CD14-positive monocyte (primary cell): ENCODE measurements around the gene CRAMP1. TPM values are rescaled to one million over a fixed set of nuclear protein-coding genes. Genes with fewer than 3 reads are reported as not detected.
A peak's percentile ranks its signal among the peaks of the same experiment; 100 is the strongest.
"Not testable (repeated sequence)": the region's sequence is repeated elsewhere in the genome, so short reads cannot be mapped to it uniquely, and the experiment has no call there.

ENCODE experiments used
- DNase-seq, 3 donors: peaks; one replicate each; pipeline ENCODE4 v3.0.0-alpha.2; 2011 to 2022
- H2AFZ ChIP-seq: 2 replicates; pipeline ENCODE4 v1.6.0; 2012; ENCODE audit warnings: mild to moderate bottlenecking, low read depth, low read length, inconsistent platforms; ENCODE audit not compliant: insufficient read depth, poor library complexity, severe bottlenecking
- H3K27ac ChIP-seq, 2 donors: 1 replicate in 1 of 2; 2 replicates in 1 of 2; pipeline ENCODE4 v1.5.1; 2012 to 2013; ENCODE audit warnings: low read length in 2 of 2, control low read depth in 1 of 2, inconsistent platforms in 1 of 2, low read depth in 1 of 2, mild to moderate bottlenecking in 1 of 2
- H3K27me3 ChIP-seq, 2 donors: one replicate each; pipeline versions ENCODE4 v1.6.0 to v1.6.1; 2011 to 2013; ENCODE audit warnings: low read length in 2 of 2; ENCODE audit not compliant: control insufficient read depth in 2 of 2, insufficient read depth in 2 of 2
- H3K36me3 ChIP-seq, 2 donors: replicated peaks in 1 of 2; 1 replicate in 1 of 2; 2 replicates in 1 of 2; pipeline versions ENCODE4 v1.5.1 to v1.6.1; 2012 to 2013; ENCODE audit warnings: low read length in 2 of 2, control low read depth in 1 of 2, inconsistent platforms in 1 of 2, mild to moderate bottlenecking in 1 of 2; ENCODE audit not compliant: insufficient read depth in 2 of 2, control insufficient read depth in 1 of 2
- H3K4me1 ChIP-seq, 2 donors: 1 replicate in 1 of 2; 2 replicates in 1 of 2; pipeline versions ENCODE4 v1.5.1 to v1.6.1; 2012 to 2013; ENCODE audit warnings: low read length in 2 of 2, control low read depth in 1 of 2, inconsistent platforms in 1 of 2, mild to moderate bottlenecking in 1 of 2, moderate library complexity in 1 of 2; ENCODE audit not compliant: insufficient read depth in 2 of 2, control insufficient read depth in 1 of 2
- H3K4me2 ChIP-seq: replicated peaks from 2 replicates; pipeline ENCODE3; 2012; ENCODE audit warnings: low read length, moderate library complexity, mild to moderate bottlenecking; ENCODE audit not compliant: poor library complexity, severe bottlenecking; ENCODE audit errors: extremely low read depth
- H3K4me3 ChIP-seq, 3 experiments: fragments of 200-600 bp in 1 of 3; sonication (generic) in 1 of 3; replicated peaks in 1 of 3; 1 replicate in 2 of 3; 2 replicates in 1 of 3; pipeline ENCODE4 v1.5.1; 2011 to 2013; ENCODE audit warnings: low read length in 3 of 3, mild to moderate bottlenecking in 3 of 3, control low read depth in 2 of 3, low read depth in 2 of 3, inconsistent platforms in 1 of 3, moderate library complexity in 1 of 3
- H3K79me2 ChIP-seq: 2 replicates; pipeline ENCODE4 v1.6.0; 2012; ENCODE audit warnings: mild to moderate bottlenecking, control low read depth, inconsistent platforms, low read length, moderate library complexity; ENCODE audit not compliant: insufficient read depth
- H3K9ac ChIP-seq: 2 replicates; pipeline ENCODE4 v1.6.0; 2017; ENCODE audit warnings: low read length, mild to moderate bottlenecking; ENCODE audit not compliant: insufficient read depth, poor library complexity, severe bottlenecking
- H3K9me3 ChIP-seq, 2 donors: replicated peaks in 1 of 2; 1 replicate in 1 of 2; 2 replicates in 1 of 2; pipeline versions ENCODE4 v1.5.1 to v1.6.1; 2012 to 2013; ENCODE audit warnings: low read length in 2 of 2, control low read depth in 1 of 2; ENCODE audit not compliant: control insufficient read depth in 1 of 2, insufficient read depth in 1 of 2
- H4K20me1 ChIP-seq: 2 replicates; pipeline ENCODE4 v1.6.0; 2012; ENCODE audit warnings: mild to moderate bottlenecking, low read length, control low read depth, moderate library complexity; ENCODE audit not compliant: insufficient read depth
- H3K27ac Mint-ChIP-seq, 7 donors: one replicate each; pipeline ENCODE4 v1.8.0; 2020; ENCODE audit warnings: mild to moderate bottlenecking in 7 of 7, mixed read lengths in 7 of 7, moderate library complexity in 6 of 7, inconsistent platforms in 2 of 7
- H3K27me3 Mint-ChIP-seq, 3 donors: one replicate each; pipeline ENCODE4 v1.8.0; 2021 to 2022; ENCODE audit warnings: low read depth in 3 of 3, mild to moderate bottlenecking in 3 of 3, mixed read lengths in 3 of 3, moderate library complexity in 3 of 3, inconsistent platforms in 1 of 3
- H3K36me3 Mint-ChIP-seq, 2 donors: one replicate each; pipeline ENCODE4 v1.8.0; 2020; ENCODE audit warnings: mixed read lengths in 2 of 2, inconsistent platforms in 1 of 2, mild to moderate bottlenecking in 1 of 2
- H3K4me1 Mint-ChIP-seq: one replicate; pipeline ENCODE4 v1.8.0; 2020; ENCODE audit warnings: mild to moderate bottlenecking, mixed read lengths
- H3K4me3 Mint-ChIP-seq, 2 donors: one replicate each; pipeline ENCODE4 v1.8.0; 2020; ENCODE audit warnings: mild to moderate bottlenecking in 2 of 2, mixed read lengths in 2 of 2, moderate library complexity in 1 of 2
- H3K9me3 Mint-ChIP-seq, 7 donors: one replicate each; pipeline ENCODE4 v1.8.0; 2020 to 2022; ENCODE audit warnings: mixed read lengths in 7 of 7, mild to moderate bottlenecking in 6 of 7, moderate library complexity in 6 of 7, inconsistent platforms in 2 of 7
- CTCF ChIP-seq: fragments of 200-600 bp; IDR thresholded peaks from one replicate; pipeline ENCODE4 v1.8.0; 2022; ENCODE audit warnings: antibody characterized with exemption, mild to moderate bottlenecking
- WGBS: methylation state at CpG from one replicate; pipeline ENCODE4 v1.1.5; 2013; ENCODE audit warnings: missing lambda C conversion rate; ENCODE audit not compliant: insufficient coverage; 5-methylcytosine and 5-hydroxymethylcytosine counted together
- intact Hi-C, 2 donors: fragments of 100-400 bp; cut with micrococcal nuclease; formaldehyde crosslinking; loops; one replicate each; pipeline versions ENCODE4 v1.15.0 to v1.15.1; 2023
- polyA plus RNA-seq, 3 donors: library from polyadenylated mRNA; depleted of rRNA in 1 of 3; unstranded in 2 of 3; stranded (reverse) in 1 of 3; fragments of 300-500 nt in 2 of 3; fragments of >200 nt in 1 of 3; fragmentation: Illumina TruSeq in 2 of 3; gene quantifications; 1 replicate in 2 of 3; 2 replicates in 1 of 3; pipeline ENCODE4 v1.2.3, GENCODE V29; 2012 to 2021

CRAMP1 gene
- polyA plus RNA-seq, 3 donors: 0.46 to 12.3 (median 1.0) TPM

- Histone ChIP-seq H3K27me3 (no peaks in the 10 kb centered on the region), H3K4me3 (no peak overlapping the region), H4K20me1 (no peaks in the 10 kb centered on the region), H2AFZ (no peak overlapping the region), H3K27ac (no peak overlapping the region), H3K4me2 (no peak overlapping the region), H3K9ac (no peak overlapping the region), H3K9me3 (no peaks in the 10 kb centered on the region), H3K79me2 (no peaks in the 10 kb centered on the region), H3K36me3 (peaks cover 8 to 75% of the 10 kb centered on the region in 2 donors), H3K4me1 (peaks cover 6 to 8% of the 10 kb centered on the region in 2 donors)
- TF ChIP-seq CTCF: no peak
- intact Hi-C loops: loop anchor here (10.0 kb wide), 4 partner anchors 75 to 275 kb away; partner anchors contain the start of genes CRAMP1 (in 1 of the 2), EME2 (in 1 of the 2), IFT140 (in 1 of the 2) and MRPS34 (in 1 of the 2)
- Mint-ChIP-seq H3K36me3 (peaks cover 44 to 60% of the 10 kb centered on the region in 2 donors), H3K4me1 (peaks cover 10% of the 10 kb centered on the region), H3K27me3 (no peaks in the 10 kb centered on the region), H3K9me3 (no peaks in the 10 kb centered on the region), H3K27ac (no peak overlapping the region), H3K4me3 (no peak overlapping the region)
- WGBS: 100% methylated on average over 3 of the region's 3 CpGs
- no peak for DNase-seq
Measured at GRCh38 chr16:1700246-1700645, 88.1 kb downstream of the CRAMP1 start.

DNA sequence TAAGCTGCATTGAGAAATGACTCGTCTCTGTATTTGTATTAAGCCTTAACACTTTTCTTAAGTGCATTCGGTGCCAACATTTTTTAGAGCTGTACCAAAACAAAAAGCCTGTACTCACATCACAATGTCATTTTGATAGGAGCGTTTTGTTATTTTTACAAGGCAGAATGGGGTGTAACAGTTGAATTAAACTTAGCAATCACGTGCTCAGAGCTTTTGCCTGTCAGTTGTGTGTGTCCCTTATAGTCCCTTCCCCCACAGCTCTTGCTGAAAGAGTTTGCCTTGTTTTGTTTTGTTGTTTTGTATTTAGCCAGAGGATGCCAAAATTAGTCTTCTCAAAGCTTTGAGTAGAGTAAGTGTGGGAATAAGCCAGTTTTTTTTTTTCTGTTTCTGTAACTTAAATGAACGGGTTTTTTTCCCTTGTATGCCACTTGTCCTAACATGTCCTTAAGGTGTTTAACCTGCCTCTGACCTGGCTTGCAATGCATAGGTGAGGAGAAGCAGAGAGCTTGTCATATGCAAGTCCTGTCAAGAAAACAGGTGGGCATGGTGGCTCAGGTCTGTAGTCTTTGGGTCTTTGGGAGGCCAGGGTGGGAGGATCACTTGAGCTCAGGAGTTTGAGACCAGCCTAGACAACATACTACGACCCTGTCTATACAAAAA lies 89.2 kb downstream of the CRAMP1 start:
- no peak for DNase-seq
- 100% methylated on average over 1 of the region's 6 CpGs for WGBS
- Histone ChIP-seq H4K20me1 (no peaks in the 10 kb centered on the region), H3K4me2 (no peak overlapping the region), H3K36me3 (peaks cover 8 to 67% of the 10 kb centered on the region in 2 donors), H3K27ac (no peak overlapping the region), H3K79me2 (peaks cover 3% of the 10 kb centered on the region), H3K4me3 (no peak overlapping the region), H3K27me3 (no peaks in the 10 kb centered on the region), H3K4me1 (peaks cover 6 to 8% of the 10 kb centered on the region in 2 donors), H3K9ac (no peak overlapping the region), H3K9me3 (no peaks in the 10 kb centered on the region), H2AFZ (no peak overlapping the region)
- H3K9me3 Mint-ChIP-seq: no peaks in the 10 kb centered on the region
- H3K27ac Mint-ChIP-seq: no peak overlapping the region
- H3K27me3 Mint-ChIP-seq: no peaks in the 10 kb centered on the region
- TF ChIP-seq CTCF: no peak
- peaks cover 12% of the 10 kb centered on the region for H3K4me1 Mint-ChIP-seq
- intact Hi-C loops: loop anchor here (10.0 kb wide), 4 partner anchors 73 to 277 kb away; partner anchors contain the start of genes CRAMP1 (in 1 of the 2), EME2 (in 1 of the 2), IFT140 (in 1 of the 2) and MRPS34 (in 1 of the 2)
- no peak overlapping the region for H3K4me3 Mint-ChIP-seq
- H3K36me3 Mint-ChIP-seq: peaks cover 44 to 50% of the 10 kb centered on the region in 2 donors

DNA sequence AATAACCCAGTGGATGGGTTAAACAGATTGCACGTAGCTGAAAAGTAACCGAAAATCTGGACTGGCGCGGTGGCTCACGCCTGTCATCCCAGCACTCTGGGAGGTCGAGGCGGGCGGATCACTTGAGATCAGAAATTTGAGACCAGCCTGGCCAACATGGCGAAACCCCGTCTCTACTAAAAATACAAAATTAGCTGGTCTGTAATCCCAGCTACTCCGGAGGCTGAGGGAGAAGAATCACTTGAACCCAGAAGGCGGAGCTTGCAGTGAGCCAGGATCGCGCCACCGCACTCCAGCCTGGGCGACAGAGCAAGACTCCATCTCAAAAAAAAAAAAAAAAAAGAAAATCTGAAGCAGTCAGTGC lies 93.1 kb downstream of the CRAMP1 start:
- peak overlapping the region; percentile 86 for H3K9ac ChIP-seq
- not testable (repeated sequence) for DNase-seq, H3K27me3 Mint-ChIP-seq, H3K27me3 ChIP-seq, H3K9me3 ChIP-seq, H3K9me3 Mint-ChIP-seq
- peak overlapping the region; percentile 95 for H3K4me2 ChIP-seq
- H4K20me1 ChIP-seq: peaks cover 36% of the 10 kb centered on the region
- H3K4me3 Mint-ChIP-seq: peak overlapping the region; percentile 96 to 99
- H3K4me1 ChIP-seq: peaks cover 22 to 26% of the 10 kb centered on the region in 2 donors
- H3K36me3 Mint-ChIP-seq: peaks cover 20 to 34% of the 10 kb centered on the region in 2 donors
- peak overlapping the region; percentile 73 to 97 (median 84) for H3K4me3 ChIP-seq
- H2AFZ ChIP-seq: peak overlapping the region; percentile 95
- peaks cover 37% of the 10 kb centered on the region for H3K4me1 Mint-ChIP-seq
- H3K27ac Mint-ChIP-seq: peak overlapping the region; percentile 91 to 100 (median 98)
- intact Hi-C loops: loop anchor here (10.0 kb wide), 4 partner anchors 69 to 281 kb away; partner anchors contain the start of genes CRAMP1 (in 1 of the 2), EME2 (in 1 of the 2), IFT140 (in 1 of the 2) and MRPS34 (in 1 of the 2)
- H3K27ac ChIP-seq: peak overlapping the region; percentile 72 to 94
- H3K79me2 ChIP-seq: peaks cover 41% of the 10 kb centered on the region
- H3K36me3 ChIP-seq: peaks cover 0 to 44% of the 10 kb centered on the region in 2 donors
- under 1% methylated on average over 9 of the region's 16 CpGs for WGBS
